GM18519 (cell line): ENCODE results near the gene MYO18A.

Source experiments
- ATAC-seq: cut with Tn5 transposase; IDR thresholded peaks from one replicate; pipeline ENCODE4 v1.9.1; 2021; ENCODE audit warnings: mild to moderate bottlenecking, moderate library complexity; ENCODE audit not compliant: unreplicated experiment, low FRiP score

Gene MYO18A

DNA sequence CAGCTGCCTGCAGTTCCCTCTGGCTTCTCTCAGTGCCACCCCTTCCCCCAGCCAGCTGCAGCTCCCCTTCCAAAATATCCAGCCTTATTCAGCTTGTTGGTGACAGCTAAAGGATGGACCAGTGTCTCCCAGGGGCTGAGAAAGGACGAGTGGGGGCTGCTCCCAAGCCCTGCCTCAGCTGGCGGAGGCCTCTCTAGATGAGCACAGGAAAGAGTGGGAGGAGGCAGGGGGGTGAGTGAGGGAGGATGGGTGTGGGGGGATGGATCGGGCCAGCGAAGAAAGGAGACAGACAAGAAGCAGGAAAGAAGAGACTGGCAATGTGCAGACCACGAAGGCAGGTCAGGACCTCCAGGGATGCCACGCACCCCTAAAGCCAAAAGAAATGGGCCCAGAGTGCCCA is 119.7 kb downstream of the MYO18A start:
- ATAC-seq: no peak

DNA sequence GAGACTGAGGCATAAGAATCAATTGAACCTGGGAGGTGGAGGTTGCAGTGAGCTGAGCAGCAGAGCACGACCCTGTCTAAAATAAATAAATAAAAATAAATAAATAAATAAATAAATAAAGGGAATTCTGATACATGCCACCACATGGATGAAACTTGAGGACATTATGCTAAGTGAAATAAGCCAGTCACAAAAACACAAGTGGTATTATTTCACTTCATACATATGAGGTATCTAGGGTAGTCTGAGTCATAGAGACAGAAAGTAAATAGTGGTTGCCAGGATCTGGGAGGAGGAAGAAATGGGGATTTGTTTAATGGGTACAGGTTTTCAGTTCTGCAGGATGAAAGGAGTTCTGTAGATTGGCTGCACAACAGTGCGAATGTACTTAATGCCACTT is 120.9 kb downstream of the MYO18A start:
- ATAC-seq: no peak

DNA sequence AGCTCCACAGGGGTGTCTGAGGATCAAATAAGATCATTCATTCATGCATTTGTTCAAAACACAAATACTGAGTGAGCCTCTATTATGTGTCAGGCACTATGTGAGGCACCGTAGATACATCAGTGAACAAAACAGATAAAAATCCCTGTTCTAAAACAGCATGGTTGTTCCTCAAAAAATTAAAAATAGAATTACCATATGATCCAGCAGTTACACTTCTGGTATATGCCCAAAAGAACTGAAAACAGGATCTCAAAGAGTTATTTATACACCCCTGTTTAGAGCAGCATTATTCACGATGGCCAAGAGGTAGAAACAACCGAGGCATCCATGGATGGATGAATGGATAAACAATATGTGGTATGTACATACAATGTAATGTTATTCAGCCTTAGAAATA is 121.8 kb downstream of the MYO18A start:
- no peak for ATAC-seq

DNA sequence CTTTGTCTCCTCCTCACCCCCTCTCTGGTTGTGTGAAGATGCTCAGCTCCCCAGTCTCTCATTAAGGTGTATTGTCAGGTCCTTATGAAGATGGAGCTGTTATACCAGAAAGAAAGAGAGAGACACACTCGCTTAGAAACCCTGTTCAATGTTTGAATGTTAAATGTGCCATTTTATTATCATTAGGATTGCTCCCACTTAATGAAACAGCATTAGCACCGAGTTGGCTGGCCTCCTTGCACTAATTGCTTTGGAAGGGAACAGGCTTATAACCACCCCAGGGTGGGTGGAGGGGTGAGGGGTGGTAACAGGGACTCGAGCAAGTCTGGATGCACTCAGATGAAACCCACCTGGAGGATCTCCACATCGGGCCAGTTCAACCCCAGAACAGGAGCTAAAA is 122.8 kb downstream of the MYO18A start:
- ATAC-seq: no peak

DNA sequence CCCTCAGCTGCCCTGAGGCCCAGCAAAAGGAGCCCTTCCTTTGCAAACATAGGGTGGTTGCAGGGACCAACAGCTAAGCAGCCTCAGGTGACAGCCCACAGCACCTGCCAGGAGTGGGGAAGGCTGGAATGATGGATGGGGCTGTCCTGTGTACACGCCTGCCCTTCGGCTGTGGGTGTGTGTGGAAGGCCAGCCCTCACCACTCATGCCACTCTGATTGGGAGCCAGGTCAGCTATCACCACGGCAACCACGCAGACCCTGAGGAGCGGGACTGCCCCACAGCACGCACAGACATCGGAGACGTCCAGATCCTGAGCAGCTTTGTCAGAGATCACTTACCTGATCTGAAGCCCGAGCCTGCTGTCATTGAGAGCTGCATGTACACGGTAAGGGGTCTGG is 125.4 kb downstream of the MYO18A start:
- ATAC-seq: no peak

DNA sequence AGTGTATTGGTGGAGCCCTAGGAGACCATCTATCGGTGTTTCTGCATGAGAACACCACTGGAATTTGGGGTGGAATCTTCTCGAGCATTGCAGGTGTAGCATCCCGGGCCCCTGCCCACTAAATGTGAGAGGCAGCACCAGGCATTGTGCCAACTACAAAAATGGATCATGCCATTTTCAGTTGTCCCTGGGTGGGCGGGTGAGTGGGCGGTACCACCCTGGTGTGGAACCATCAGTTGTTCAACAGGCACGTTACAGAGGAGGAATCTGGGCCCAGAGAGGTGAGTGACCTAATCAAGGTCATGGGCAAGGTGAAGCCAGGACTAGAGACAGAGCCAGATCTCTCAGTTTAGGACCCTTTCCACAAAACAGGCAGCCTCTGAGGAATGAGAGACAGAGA is 128.5 kb downstream of the MYO18A start:
- ATAC-seq: no peak

DNA sequence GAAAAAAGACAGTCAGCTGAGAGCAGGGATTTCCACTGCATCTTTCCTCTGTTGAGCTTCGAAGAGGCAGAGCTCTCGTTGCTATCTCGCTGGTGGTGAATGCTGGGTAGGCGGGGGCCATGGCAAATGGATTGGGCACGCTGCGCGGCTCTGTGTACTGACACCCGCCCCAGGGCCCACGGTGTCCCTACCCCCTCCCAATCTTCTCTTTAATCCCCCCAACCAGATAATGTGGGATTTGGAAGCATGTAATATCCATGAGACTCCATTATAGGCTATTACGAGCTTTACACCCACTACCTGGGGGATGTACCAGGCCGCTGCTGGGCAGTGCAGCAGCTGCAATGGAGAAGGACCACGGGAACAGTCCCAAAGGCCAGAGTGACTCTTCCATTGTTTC is 129.0 kb downstream of the MYO18A start:
- no peak for ATAC-seq

DNA sequence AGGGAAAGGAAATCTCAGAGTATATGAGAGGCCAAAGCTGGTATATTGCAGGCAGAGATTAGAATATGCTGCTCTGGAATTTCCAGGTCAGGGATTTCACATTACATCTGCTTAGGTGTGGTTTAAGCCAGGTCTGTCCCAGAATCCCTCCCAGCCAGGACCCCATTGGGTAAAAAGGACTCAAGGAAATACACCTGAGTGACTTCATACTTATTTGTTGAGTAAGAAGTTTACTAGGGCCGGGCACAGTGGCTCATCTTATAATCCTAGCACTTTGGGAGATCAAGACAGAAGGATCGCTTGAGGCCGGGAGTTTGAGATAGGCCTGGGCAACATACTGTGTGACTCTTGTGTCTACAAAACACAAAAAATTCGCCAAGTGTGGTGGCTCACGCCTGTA is 130.0 kb downstream of the MYO18A start:
- ATAC-seq: no peak

DNA sequence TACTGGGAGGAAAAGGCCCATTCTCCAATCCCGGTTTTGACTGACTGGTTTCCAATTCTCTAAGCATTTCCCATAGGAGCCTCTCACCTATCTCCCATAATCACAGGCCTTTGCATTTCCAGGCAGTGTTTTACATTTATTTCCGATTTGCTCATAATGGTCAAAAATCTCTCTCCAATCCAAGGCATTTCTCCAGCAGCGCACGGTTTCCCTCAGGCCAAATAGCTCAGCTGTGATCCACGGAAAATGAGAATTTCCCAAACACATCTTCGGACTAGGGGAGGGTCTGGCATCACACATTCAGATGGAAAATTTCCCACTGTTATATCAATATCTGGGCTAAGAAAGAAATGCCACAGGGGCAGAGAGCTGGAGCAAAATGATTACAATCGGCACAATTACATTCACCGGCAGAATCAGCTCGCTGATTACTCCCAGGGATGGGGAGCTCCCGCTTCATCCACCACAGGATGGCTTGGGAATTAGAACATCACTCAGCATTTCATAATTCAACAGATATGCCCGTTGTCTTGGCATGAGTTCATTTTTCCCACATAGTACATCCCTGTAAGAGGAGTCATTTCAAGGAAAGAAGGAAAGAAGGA is 130.6 kb downstream of the MYO18A start:
- no peak for ATAC-seq

DNA sequence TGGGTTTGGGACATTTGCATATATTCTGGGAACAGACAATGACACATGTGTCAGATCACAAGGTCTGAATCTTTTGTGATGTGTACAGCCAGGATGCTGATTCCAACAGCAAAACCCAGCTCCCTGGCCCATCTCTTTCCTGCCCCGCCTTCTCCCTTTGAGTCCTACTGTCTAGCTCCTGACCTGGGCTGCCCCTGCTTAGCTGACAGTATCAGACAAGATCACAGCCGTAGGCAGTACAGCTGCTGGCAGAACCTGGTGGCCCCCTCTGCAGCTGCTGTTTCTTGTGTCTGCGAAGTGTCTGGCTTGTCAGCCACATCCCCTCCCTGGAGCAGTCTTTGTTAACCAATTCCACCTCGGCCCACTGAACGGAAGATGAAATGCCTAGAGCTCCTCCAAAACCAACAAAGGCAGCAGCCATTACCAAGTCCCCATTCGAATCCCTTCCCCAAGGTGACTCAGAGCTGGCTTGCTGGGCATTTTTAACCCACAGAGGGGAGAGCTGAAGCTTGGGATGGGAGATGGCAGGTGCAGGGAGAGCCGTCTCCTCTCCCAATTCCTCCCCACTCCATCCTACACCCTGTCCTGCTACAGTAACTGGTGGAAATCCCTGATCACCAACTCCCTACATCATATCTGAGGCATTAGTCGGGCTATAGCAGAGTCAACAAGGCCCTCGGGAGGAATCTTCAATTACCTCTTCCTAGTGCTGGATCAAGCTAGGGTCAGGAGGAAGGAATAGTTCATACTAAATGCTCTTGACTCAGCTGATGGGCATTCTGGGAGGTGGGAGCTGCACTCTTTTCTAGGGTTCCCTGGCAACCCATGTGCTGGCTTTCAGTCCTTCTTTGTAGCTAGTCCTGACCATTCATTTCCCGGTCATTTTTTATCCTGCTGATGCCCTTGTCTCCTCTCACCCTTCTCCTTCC is 131.5 kb downstream of the MYO18A start:
- no peak for ATAC-seq

DNA sequence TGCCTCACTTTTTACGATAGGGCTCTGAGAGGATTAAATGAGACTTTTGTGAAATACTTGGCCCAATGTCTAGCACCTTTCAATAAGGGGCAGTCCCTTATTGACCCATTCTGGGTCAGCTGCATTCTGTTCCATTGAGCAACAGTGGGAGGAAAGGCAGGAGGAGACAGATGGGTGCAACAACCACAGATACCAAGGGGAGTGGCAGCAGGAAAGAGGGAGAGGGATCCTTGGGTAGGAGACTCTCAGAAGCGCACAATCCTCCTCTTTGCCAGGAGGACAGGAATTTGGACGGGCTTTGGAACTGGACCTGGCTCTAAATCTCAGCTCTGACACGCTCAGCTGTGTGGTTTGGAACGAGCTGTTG is 133.7 kb downstream of the MYO18A start:
- no peak for ATAC-seq

DNA sequence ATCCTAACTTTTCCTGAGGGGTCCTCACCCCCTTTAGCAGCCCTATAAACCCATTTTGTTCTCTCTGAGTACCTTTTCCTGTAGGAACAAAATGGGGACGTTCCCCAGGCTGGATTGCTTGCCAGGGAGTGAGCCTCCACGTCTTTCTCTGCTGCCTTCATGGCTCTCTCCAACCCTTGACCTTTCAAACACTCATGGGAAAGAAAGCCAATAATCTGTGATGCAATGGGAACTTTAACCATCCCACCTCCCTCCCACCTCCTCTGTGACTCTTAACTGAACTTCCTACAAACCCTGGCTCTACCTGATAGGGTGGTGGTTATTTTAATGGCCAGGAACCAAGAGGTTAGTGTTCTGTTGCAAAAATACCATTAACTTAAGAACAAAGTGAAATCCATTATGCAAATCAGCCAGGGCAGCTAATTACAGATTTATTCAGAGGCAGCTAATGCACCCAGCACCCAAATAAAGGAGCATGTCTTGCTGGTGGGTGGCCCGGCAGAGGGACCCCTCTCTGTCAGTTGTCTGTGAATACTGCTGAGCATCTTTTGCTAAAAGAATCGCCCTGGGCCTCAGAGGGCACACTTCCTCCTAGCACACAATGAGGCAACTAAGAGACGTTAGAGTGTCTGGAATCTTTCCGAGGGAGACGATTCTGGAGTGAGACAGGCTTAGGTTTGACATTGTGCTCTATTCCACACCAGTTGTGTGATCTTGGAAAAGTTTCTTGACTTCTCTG is 134.3 kb downstream of the MYO18A start:
- ATAC-seq: no peak

DNA sequence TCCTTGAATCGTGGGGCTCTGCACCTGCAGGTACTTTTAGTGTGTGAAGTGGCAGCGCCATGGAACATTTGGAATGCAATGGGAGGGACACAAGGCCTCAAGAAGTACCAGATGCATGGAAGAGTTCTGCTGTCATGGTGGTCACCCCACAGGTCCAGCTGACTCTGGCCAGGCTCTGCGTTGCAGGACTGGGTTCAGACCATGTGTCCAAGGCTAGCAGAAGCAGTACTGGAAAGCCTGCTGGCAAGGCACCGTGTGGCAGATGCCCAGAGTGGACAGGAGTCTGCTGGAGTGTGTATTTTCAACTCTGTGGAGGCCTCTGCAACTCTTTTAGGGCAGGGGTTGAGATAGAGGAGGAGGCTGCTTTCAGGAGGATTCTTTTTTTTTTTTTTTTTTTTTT is 135.2 kb downstream of the MYO18A start:
- no peak for ATAC-seq

DNA sequence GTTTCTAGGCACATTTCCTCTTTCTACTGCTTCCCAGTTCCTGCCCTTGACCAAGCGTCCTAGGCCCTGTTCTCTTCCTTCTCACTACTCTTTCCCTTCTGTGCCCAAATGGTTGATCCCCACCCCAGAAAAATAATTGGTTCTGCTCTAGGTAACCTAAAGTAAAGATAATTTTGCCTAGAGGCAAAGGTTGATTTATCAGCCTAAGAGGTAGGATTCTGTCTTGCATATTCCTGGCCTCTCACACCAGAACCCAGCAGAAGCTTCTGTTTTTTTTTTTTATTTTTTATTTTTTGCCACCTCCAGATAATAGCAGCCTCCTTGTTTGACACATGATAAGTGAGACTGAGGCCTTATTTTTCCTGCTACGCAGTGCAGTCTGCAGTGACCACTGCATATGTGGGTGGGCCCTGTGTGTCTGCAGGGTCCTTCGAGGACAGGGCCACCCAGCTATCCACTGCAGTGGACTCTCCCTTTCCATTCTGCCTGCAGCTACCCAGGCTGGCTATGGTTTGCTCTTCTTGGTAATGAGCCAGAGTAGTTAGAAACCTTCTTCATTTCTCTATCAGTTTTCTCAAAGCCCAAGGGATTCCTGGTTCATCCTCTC is 136.6 kb downstream of the MYO18A start:
- ATAC-seq: no peak

DNA sequence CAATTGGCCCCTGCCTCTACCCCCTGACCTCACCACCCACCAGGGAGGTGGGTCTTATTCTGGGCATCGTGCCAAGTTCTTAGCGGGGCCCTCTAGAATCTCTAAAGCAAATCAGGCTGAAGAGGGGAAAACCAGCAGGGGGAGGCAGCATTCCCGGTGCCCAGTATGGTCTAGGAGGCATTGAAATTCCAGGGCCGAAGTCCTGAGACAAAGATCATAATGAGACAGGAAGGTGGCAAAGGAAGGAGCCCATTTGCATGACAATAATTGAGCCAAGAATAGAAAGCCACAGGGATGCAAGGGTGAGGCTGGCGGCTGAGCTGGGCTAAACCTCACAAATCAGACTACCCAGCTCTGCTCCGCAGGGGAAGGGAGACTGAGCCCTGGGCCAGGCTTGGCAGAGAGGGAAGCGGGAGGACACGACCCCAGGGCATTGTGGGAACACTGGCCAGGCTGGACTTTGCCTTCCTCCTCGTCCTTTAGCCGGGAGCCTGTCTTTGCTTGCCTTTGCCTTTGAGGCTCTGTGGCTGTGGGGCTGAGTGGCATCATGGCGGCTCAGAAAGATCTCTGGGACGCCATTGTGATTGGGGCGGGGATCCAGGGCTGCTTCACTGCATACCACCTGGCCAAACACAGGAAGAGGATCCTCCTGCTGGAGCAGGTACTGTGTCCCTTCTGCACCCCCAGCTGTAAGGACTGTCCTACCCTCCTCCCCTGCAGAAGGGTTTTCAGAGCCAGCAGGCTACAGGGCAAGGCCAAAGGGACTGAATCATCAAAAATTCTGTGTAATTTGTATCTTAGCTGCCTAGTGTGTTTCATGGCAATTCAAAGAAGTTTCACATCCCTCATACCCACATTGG is 137.3 kb downstream of the MYO18A start, which contains the start of gene PIPOX:
Gene PIPOX (plus strand): TSS at position 463 of the 860 bp plus-strand sequence. CDS start 85 bp downstream, at position 548.
- ATAC-seq: no peak

DNA sequence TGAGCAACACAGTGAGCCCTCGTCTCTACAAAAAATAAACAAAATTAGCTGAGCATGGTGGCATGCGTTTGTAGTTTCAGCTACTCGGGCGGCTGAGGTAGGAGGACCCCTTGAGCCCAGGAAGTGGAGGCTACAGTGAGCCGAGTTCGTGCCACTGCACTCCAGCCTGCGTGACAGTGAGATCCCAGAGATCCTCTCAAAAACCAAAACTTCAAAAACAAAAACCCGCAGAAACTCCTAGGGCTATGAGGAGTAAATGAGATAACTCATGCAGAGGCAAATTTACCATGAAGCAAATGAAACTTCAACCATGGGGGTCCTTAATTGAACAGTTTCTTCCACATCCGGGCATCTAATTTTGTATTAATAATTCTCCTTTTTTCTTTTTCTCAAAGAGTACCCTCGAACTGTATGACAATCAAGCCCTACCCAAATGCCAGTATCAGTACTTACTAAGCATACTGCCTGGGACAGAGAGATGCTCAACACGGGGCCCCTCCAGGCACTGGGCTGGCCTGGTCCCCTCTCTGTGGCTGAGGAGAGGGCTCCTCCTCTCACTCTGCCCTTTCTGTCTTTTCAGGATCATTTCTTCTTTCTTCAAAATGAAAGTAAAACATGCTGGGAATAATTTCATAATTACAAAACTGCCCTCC is 138.0 kb downstream of the MYO18A start:
- no peak for ATAC-seq

DNA sequence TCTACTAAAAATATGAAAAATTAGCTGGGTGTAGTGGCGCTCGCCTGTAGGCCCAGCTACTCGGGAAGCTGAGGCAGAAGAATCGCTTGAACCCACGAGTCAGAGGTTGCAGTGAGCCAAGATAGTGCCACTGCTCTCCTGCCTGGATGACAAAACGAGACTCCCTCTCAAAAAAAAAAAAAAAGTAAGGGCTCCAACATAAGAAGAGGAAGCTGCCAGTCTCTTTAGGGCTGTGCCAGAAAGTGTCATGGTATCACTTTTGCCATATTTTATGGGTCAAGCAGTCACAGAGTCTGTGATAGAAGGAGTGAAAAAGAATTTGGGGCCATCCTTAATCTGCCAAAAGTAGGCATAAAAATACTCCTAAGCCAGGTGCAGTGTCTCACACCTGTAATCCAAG is 138.6 kb downstream of the MYO18A start:
- no peak for ATAC-seq

DNA sequence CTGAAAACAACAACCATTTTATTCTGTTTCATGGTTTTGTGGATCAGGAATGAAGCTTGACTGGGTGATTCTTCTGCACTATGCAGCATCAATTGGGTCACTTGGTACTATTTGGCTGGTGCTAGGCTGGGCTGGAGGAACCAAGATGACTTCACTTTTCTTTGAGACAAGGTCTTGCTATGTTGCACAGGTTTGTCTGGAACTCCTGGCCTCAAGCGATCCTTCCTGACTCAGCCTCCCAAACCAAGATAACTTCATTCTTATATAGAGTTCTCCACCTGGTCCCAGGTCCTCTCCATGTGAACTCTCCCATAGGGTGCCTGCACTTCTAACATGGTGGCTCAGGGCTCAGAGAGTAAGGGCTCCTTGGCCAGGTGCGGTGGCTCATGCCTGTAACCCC is 139.1 kb downstream of the MYO18A start:
- ATAC-seq: no peak

DNA sequence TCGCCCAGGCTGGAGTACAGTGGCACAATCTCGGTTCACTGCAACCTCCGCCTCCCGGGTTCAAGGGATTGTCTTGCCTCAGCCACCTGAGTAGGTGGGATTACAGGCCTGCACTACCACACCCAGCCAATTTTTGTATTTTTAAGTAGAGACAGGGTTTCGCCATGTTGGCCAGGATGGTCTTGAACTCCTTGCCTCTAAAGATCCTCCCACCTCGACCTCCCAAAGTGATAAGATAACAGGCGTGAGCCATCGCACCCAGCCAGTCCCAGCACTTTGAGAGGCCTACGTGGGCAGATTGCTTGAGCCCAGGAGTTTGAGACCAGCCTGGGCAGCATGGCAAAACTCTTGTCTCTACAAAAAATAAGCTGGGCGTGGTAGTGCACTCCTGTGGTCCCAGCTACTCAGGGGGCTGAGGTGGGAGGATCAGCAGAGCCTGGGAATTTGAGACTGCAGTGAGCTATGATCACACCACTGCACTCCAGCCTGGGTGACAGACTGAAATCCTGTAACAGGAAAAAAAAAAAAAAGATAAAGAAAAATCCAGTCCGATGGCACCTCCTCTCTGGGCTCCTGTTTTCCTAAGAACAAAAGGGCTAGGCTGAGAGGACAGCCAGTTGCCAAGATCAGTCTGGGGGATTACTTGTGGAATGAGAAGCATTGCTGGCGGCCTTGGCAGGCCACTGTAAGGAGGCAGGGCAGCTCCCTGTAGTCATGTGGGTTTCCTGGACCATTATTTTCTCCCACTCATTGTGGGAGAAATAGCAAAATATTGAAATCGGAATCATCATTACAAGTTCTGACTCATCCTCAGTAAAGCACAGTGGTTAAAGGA is 140.2 kb downstream of the MYO18A start:
- ATAC-seq: no peak
